Stimulated activated CD8-positive, alpha-beta memory T cell treated with anti-CD3 and anti-CD28 coated beads, Interleukin-15, amount 100 ng/mL, for 4 hours (primary cell): ENCODE data around the gene SUPT20H.
"Not testable (repeated sequence)": the region's sequence is repeated elsewhere in the genome, so short reads cannot be mapped to it uniquely, and the experiment has no call there.

Experiments used
- DNase-seq, 2 donors: peaks; one replicate each; pipeline ENCODE4 v3.0.0-alpha.2; 2020; ENCODE audit warnings: low read depth in 2 of 2

The SUPT20H gene

GRCh38 chr13:37069597-37070103 lies 10.2 kb upstream of the SUPT20H start:
- no peak for DNase-seq

- no peak for DNase-seq
Observed at GRCh38 chr13:37068962-37069361, 9.5 kb upstream of the SUPT20H start.

- DNase-seq = no peak
Observed at GRCh38 chr13:37067874-37068273, 8.4 kb upstream of the SUPT20H start.

- no peak for DNase-seq
Observed at GRCh38 chr13:37065890-37066526, 6.5 kb upstream of the SUPT20H start.

- DNase-seq = no peak
Observed at GRCh38 chr13:37059848-37060192, 332 bp upstream of the SUPT20H start.

- DNase-seq = not testable (repeated sequence)
Observed at GRCh38 chr13:37056228-37056627, 3.3 kb downstream of the SUPT20H start.

- DNase-seq = not testable (repeated sequence)
Observed at GRCh38 chr13:37053111-37053510, 6.4 kb downstream of the SUPT20H start.

- DNase-seq = no peak
Observed at GRCh38 chr13:37049810-37050209, 9.7 kb downstream of the SUPT20H start.

- no peak for DNase-seq
Observed at GRCh38 chr13:37047846-37048245, 11.6 kb downstream of the SUPT20H start.

- no peak for DNase-seq
Observed at GRCh38 chr13:37047032-37047431, 12.5 kb downstream of the SUPT20H start.

- DNase-seq = no peak
Observed at GRCh38 chr13:37046062-37046461, 13.4 kb downstream of the SUPT20H start.

- no peak for DNase-seq
Observed at GRCh38 chr13:37040789-37041188, 18.7 kb downstream of the SUPT20H start.

GRCh38 chr13:37039896-37040295 lies 19.6 kb downstream of the SUPT20H start:
- DNase-seq = no peak

GRCh38 chr13:37037241-37037640 lies 22.2 kb downstream of the SUPT20H start:
- DNase-seq = no peak

GRCh38 chr13:37029617-37030016 lies 29.9 kb downstream of the SUPT20H start:
- no peak for DNase-seq

- no peak for DNase-seq
Observed at GRCh38 chr13:37027639-37028038, 31.8 kb downstream of the SUPT20H start.

- DNase-seq = no peak
Observed at GRCh38 chr13:37026771-37027170, 32.7 kb downstream of the SUPT20H start.

- no peak for DNase-seq
Observed at GRCh38 chr13:37023871-37024270, 35.6 kb downstream of the SUPT20H start.

- no peak for DNase-seq
Observed at GRCh38 chr13:37014609-37015008, 44.9 kb downstream of the SUPT20H start.

GRCh38 chr13:37011788-37012187 lies 47.7 kb downstream of the SUPT20H start:
- no peak for DNase-seq

- no peak for DNase-seq
Observed at GRCh38 chr13:37011002-37011401, 48.5 kb downstream of the SUPT20H start.

GRCh38 chr13:37010424-37010823 lies 49.1 kb downstream of the SUPT20H start:
- no peak for DNase-seq

GRCh38 chr13:37009692-37010091 lies 49.8 kb downstream of the SUPT20H start:
- DNase-seq = no peak

GRCh38 chr13:37001921-37002250 lies 57.6 kb downstream of the SUPT20H start:
- DNase-seq = no peak
